ENCODE measurements around the gene MYLK. TPM values are rescaled to one million over a fixed set of nuclear protein-coding genes. Genes with fewer than 3 reads are reported as not detected.

MYLK gene
- total RNA-seq, 1 experiment from 2014 or later = 28.8 TPM

DNA sequence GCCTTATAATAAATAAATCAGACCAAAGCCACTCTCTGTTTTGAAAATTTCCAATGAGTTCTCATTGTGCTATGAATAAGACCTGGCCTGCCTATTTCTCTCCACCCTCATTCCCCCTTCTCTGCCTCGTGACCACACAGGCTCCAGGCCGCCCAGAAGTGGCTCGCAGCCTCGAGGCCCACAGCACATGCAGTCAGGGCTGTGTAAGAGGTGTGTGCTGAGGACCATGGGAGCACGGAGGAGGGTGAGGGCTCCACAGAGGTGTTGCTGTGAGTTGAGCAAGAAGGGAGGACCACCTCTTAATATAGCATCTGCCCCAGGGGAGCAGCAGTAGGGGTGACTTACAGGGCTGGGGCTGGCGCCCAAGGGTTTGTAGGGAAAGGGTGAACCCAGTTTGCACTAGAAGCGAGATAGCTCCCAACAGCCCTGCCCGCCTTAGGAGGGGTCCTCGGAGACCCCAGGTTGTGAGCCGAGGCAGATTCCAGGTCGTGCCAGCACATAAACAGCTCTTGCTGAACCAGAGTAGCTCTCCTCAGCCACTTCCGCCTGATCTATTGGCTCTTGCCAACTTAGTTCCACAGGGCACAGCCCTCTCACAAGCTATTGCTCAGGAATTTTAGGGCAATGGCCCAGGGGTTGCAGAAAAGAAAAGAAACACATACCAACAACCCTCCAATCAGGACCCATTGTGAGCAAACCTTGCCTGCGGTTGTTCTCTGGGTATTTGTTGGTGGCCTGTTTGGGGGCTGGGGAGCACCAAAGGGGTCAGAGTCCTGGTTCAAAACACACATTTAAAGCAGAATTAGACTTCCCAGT is 117.7 kb downstream of the MYLK start:
- DNase-seq (ENCODE audit: low read depth) = no peak
- in situ Hi-C loops (cut with HindIII; ENCODE audit: low pct_unique_long_range_greater_than_20kb, low sequenced_read_pairs) = no loop called here

DNA sequence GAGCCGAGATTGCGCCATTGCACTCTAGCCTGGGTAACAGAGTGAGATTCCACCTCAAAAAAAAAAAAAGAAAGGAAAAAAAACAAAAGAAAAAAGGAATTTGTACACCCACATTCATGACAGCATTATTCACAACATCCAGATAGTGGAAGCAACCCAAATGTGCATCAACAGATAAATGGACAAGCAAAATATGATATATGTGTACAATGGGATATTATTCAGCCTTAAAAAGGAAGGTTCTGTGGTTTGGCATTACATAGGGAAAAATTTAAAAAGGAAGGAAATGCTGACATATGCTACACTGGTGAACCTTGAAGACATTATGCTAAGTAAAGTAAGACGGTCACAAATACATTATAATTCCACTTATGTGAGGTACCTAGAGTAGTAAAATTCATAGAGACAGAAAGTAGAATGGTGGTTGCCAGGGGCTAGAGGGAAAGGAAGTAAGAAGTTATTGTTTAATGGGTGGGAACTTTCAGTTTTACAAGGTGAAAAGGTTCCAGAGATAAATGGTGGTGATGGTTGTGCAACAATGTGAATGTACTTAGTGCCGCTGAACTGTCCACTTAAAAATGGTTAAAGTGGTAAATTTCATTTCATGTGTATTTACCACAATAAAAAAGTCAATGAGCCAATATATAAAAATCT is 118.5 kb downstream of the MYLK start:
- in situ Hi-C loops (cut with HindIII; ENCODE audit: low pct_unique_long_range_greater_than_20kb, low sequenced_read_pairs) = no loop called here
- no peak for DNase-seq (ENCODE audit: low read depth)

DNA sequence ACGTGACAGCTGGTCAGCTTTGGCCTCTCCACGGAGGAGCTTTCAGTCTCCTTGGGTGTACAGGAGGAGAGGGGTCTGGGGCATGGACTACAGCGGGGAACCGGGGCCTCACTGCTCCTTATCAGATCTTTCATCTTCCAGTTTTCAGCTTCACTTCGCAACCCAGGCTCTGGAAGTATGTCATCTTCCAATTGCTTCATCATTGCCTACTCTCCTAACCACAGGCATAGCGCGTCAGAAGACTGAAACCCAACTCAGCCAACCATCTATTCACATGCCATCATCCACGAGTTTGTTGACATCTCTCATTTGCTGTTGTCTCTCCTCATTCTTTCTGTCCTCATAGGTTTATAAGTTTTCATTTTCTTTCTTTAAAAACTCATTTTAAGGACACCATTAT is 119.5 kb downstream of the MYLK start:
- in situ Hi-C loops (cut with HindIII; ENCODE audit: low pct_unique_long_range_greater_than_20kb, low sequenced_read_pairs) = no loop called here
- no peak for DNase-seq (ENCODE audit: low read depth)

DNA sequence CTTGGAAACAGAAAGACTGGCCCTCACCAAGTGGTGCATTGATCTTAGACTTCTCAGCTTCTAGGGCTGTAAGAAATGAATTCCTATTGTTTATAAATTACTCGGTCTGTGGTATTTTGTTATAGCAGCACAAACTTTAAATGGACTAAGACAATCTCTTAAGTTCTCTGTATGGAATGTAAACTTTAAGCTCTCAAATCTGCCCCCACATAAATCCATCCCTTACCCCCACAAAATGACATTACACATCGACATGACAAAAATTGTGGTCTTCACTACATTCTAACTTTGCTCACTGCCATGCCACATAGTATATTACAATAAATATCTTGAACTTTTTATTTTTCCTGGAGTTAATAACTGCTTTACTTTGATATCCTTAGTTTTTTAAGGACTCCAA is 121.3 kb downstream of the MYLK start:
- in situ Hi-C loops (cut with HindIII; ENCODE audit: low pct_unique_long_range_greater_than_20kb, low sequenced_read_pairs) = no loop called here
- DNase-seq (ENCODE audit: low read depth) = no peak

DNA sequence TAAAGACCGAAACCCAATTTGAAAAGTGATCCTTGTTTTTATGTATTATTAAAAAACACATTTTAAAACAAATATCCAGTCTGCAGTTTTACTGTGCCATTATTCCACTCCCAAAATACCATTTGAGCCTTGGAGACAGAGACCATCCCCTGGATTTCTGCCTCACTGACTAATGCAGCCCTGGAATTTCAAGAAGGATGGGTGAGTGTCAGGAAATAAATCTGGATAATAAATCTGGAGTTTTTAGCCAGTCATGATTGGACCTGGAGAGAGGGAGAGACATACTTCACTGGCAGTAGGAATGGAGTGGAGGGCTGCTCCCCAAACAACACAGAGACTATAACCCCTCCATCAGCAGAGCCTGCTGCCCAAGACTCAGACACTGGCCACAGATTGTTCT is 123.3 kb downstream of the MYLK start:
- in situ Hi-C loops (cut with HindIII; ENCODE audit: low pct_unique_long_range_greater_than_20kb, low sequenced_read_pairs) = no loop called here

DNA sequence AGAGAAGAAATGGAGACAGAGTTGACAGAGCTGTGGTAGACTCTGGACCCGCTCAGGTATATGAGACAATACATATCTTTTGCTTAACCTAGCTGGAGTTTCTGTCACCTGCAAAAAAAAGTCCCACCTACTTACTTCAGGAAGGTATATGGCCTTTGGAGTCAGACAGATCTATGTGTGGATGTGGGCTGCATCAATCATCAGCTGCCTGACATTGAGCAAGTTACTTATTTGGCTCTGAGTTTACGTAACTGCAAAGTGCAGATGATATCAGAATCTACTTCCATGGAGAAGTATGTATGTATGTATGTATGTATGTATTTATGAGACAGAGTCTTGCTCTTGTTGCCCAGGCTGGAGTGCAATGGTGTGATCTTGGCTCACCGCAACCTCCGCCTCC is 124.3 kb downstream of the MYLK start:
- in situ Hi-C loops (cut with HindIII; ENCODE audit: low pct_unique_long_range_greater_than_20kb, low sequenced_read_pairs) = loop anchor here (10.0 kb wide), 1 partner anchor 55 kb away; no protein-coding TSS in a partner anchor
- DNase-seq (ENCODE audit: low read depth) = no peak

More for the DNA sequence above, 123.3 kb downstream of the MYLK start:
- DNase-seq (ENCODE audit: low read depth) = no peak

DNA sequence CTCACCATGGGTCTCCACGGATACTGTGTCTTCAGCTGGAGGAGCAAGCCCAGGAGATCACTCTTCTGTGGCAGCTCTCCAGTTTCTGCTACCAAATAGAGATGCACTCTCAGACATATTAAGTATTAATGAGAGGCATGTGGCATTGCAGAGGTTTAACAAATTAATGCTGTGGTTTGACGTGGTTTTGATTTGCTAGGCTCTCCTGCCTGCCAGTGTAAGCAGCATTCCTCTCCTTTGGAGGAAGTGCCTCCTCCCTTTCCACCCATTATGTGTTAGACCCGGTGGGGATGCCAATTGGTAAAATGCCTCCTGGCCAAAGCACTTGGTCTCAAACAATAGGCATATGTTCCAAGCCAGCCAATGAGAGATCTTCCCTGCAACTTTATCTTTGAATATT is 124.8 kb downstream of the MYLK start:
- no peak for DNase-seq (ENCODE audit: low read depth)
- in situ Hi-C loops (cut with HindIII; ENCODE audit: low pct_unique_long_range_greater_than_20kb, low sequenced_read_pairs) = loop anchor here (10.0 kb wide), 1 partner anchor 55 kb away; no protein-coding TSS in a partner anchor

DNA sequence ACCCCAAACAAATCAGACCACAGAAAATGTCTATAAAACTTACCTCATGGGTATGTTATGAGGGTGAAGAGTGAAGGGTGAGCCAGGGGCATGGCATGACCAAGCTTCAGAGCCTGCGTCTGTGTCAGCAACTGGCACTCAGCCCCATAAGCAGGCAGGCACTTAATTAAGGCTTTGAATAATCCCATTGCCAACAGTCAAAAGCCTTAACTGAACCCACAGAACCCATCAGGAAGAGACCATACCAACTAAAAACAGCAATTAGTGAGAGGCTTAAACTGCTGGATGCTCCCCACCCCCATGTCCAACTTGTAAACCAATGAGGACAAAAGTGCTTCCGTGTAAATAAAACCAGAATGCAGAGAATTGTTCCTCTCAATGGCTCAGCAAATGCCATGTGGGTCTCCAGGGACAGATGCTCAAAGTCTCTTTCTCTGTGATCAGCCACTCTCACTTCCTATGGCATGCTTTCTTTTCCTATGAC is 126.0 kb downstream of the MYLK start:
- DNase-seq (ENCODE audit: low read depth) = peak; percentile 89
- in situ Hi-C loops (cut with HindIII; ENCODE audit: low pct_unique_long_range_greater_than_20kb, low sequenced_read_pairs) = loop anchor here (10.0 kb wide), 1 partner anchor 57 kb away; no protein-coding TSS in a partner anchor

DNA sequence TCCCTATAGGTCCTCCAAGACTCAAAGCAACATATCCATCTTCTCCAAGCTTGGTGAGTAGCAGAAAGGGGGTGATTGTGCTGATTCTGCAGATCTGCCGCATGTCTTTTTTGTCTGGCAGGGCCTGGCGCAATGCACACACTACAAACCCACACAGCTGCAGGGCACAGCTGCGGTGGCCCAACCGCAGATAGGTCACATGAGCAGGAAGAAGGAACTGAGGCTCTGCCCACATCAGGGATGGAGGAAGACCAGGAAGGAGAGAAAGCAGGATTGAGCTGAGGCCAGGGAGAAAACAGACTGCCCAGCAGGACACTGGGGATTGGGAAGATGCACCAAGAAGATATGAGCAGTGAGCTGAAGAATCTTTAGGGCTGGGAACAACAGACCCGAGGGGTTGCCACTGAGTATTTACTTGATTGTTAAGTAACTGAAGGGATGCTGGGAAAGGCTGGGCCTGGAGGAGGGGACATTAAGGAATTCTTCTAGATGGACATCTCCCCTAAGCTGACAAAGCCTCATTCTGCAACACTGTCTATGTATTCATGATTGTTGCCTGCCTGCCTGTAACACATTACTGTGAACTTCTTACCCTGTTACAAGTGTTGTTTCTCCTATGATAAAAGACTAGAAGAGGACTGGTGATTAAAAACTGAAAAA is 126.7 kb downstream of the MYLK start:
- DNase-seq (ENCODE audit: low read depth) = peak; percentile 33
- in situ Hi-C loops (cut with HindIII; ENCODE audit: low pct_unique_long_range_greater_than_20kb, low sequenced_read_pairs) = loop anchor here (10.0 kb wide), 1 partner anchor 57 kb away; no protein-coding TSS in a partner anchor

DNA sequence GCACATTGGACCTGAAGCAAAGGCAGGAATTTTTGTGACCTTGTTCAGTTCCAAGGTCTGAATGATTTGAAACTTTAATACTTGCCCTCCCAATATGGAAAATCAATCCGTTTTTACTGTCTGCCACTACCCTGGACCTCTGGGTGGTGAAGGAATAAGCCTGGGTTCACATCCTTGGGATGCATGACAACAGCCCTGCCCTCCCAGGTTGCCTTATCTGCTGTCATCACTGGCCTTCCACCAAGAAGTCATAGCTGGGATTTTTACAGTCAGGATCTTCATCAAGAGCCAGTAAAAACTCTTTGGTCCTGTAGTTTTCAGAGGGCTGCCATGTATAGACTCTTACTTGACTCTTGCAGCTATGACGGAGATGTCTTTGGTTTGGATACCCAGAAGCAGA is 128.6 kb downstream of the MYLK start:
- in situ Hi-C loops (cut with HindIII; ENCODE audit: low pct_unique_long_range_greater_than_20kb, low sequenced_read_pairs) = loop anchor here (10.0 kb wide), 1 partner anchor 59 kb away; no protein-coding TSS in a partner anchor
- no peak for DNase-seq (ENCODE audit: low read depth)

DNA sequence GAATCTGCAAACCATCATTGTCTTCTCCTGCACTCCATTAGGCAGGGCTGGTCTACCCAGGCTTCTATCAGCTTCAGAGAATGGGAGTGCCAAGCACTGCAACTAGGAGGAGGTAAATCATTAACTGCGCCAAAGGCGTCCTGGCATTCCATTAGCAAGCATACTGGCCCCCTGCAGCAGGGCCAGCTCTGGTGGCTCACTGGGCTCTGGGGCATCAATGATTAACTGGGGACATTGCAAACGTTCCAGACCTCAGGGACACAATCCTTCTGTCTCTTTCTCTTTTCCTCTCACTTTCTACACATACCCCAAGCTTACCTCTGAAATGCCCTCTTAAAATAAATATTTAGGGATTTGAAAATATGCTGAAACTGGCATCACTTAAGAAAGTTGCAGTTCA is 129.0 kb downstream of the MYLK start:
- in situ Hi-C loops (cut with HindIII; ENCODE audit: low pct_unique_long_range_greater_than_20kb, low sequenced_read_pairs) = loop anchor here (10.0 kb wide), 1 partner anchor 60 kb away; no protein-coding TSS in a partner anchor
- peak; percentile 92 for DNase-seq (ENCODE audit: low read depth)

DNA sequence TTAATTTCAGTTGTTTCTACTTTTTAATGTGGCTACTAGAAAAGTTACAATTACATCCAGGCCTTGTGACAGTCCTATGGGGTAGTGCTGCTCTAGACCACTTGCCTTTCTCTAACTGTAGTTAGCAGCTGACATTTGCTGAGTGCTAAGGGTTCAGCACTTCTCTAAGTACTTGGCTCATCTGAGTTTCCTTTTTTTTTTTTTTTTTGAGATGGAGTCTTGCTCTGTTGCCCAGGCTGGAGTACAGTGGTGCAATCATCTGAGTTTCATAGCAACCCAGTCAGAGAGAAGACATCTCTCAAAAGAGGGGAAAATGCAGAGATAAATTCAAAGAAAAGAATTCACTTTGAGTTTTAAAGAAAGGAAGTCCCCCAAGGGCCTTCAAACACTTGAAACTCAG is 130.8 kb downstream of the MYLK start:
- in situ Hi-C loops (cut with HindIII; ENCODE audit: low pct_unique_long_range_greater_than_20kb, low sequenced_read_pairs) = loop anchor here (10.0 kb wide), 1 partner anchor 62 kb away; no protein-coding TSS in a partner anchor
- no peak for DNase-seq (ENCODE audit: low read depth)

DNA sequence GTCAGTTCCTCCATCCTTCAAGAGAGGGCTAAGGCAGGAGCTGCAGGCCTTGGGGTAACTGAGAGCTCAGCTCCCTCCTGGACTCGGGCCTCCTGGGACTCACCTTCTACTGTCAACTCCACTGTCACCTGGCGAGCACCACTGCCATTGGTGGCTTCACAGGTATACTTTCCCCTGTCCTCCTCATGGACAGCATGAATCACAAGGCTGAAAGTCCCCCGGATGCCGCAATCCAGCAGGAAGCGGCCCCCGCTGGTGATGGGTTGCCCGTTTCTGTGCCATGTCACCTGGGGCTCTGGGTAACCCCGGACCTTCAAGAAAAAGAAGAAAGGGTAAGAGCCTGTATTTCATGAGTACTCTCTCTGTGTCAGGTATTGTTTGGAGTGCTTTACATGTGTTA is 131.9 kb downstream of the MYLK start:
- no peak for DNase-seq (ENCODE audit: low read depth)
- in situ Hi-C loops (cut with HindIII; ENCODE audit: low pct_unique_long_range_greater_than_20kb, low sequenced_read_pairs) = loop anchor here (10.0 kb wide), 1 partner anchor 63 kb away; no protein-coding TSS in a partner anchor

DNA sequence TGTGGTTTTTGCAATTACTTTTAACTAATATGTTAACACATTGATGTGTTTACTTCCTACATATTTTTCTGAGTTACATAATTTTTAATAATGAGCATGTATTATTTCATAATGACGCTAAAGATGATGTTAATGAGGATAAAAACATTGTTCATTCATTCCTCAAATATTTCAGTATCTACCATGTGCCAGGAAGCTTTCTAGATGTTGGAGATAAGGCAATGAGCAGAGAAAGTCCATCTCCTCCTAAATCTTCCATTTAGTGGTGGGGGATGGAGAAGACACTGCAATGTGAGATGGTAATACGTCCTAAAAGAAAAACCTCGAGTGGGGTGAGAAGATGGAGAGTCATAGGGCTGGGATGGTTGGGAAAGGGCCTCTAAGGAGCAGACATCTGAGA is 132.7 kb downstream of the MYLK start:
- DNase-seq (ENCODE audit: low read depth) = no peak
- in situ Hi-C loops (cut with HindIII; ENCODE audit: low pct_unique_long_range_greater_than_20kb, low sequenced_read_pairs) = loop anchor here (10.0 kb wide), 1 partner anchor 63 kb away; no protein-coding TSS in a partner anchor

DNA sequence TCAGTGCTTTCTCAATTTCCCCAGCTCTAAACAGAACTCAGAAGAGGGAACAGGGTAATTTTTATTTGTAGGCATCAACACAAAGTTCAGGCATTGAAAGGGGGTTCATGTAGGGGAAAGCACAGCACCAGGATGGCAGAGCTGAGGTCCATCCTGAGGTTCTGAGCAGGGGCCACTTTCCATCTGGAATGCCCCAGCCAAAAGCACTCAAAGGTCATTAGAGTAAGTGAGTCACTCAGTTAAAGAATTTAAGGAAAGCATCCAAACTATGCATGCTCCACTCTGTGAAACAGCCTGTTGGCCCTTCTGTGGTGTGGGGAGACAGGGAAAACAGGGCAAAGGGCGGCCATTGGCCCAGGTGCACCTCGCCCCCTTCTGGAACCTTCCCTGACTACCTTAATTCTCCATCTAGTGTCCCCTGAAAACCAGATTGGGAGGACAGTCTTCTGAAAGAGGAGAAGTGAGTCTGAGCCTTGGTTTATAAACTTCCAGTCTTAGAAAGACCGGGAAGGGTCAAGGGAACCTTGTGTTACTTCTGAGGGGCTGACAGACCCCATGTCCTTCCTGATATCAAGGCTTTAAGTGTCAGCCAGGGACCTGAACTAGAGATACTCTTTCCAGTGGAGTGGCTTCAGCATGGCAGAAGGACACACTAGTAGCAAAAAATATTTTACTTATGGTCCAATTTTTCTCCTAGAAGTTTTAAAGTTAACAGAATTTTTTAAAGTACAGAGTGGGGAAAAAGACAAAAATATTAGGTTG is 133.3 kb downstream of the MYLK start:
- in situ Hi-C loops (cut with HindIII; ENCODE audit: low pct_unique_long_range_greater_than_20kb, low sequenced_read_pairs) = loop anchor here (10.0 kb wide), 1 partner anchor 64 kb away; no protein-coding TSS in a partner anchor
- DNase-seq (ENCODE audit: low read depth) = peak; percentile 76

DNA sequence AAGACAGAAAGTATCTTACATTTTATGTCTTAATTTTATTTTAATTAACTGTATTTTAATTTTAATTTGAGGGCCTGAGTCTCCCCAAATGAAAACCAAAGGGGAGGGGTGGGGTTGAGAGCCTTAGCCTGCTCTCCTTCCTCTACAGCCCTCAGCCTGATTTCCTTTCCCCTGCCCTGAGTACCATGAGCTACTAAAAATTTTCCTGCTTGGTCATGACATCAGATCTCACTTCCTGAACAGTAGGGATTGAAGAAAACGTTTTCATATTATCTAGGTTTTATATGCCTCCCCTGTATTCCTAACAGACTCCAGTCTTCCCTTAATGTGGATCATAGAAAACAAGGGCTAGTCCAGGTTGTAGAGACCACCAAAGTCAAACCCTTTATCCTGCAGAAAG is 133.9 kb downstream of the MYLK start:
- DNase-seq (ENCODE audit: low read depth) = no peak
- in situ Hi-C loops (cut with HindIII; ENCODE audit: low pct_unique_long_range_greater_than_20kb, low sequenced_read_pairs) = loop anchor here (10.0 kb wide), 1 partner anchor 65 kb away; no protein-coding TSS in a partner anchor

DNA sequence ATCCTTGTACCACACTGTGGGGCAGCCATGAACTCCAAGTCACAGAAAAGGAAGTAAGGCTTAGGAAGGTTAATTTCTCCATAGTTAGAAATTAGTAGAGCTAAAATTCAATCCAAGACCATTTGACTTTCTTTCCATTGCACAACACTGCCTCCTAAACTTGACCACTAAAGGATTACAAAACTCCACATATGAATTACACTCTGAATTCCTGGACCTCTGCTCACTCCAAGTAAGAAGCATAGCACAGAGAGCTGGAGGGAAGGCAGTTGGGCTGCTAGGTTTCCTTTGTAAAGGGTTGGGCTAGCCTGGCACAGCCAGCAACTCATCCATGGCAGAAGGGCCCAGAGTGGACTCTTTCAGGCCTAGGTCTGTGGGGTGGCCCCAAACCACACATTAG is 134.4 kb downstream of the MYLK start:
- in situ Hi-C loops (cut with HindIII; ENCODE audit: low pct_unique_long_range_greater_than_20kb, low sequenced_read_pairs) = loop anchor here (10.0 kb wide), 1 partner anchor 65 kb away; no protein-coding TSS in a partner anchor
- no peak for DNase-seq (ENCODE audit: low read depth)

Data from Caki2 (cell line).